ENCODE data around the gene PFDN1.

Gene PFDN1

GRCh38 chr5:140234377-140234989 lies 68.4 kb downstream of the PFDN1 start:
- H3K9me3 Mint-ChIP-seq = no peaks in the 10 kb centered on the region
- no peaks in the 10 kb centered on the region for H3K36me3 Mint-ChIP-seq (ENCODE audit: low read depth)
- H3K27ac Mint-ChIP-seq = no peak overlapping the region
- no peak overlapping the region for H3K4me3 Mint-ChIP-seq
- no peaks in the 10 kb centered on the region for H3K27me3 Mint-ChIP-seq
- no peaks in the 10 kb centered on the region for H3K4me1 Mint-ChIP-seq (ENCODE audit: low read depth)

- Mint-ChIP-seq H3K4me1 (ENCODE audit: low read depth) (no peaks in the 10 kb centered on the region), H3K36me3 (ENCODE audit: low read depth) (no peaks in the 10 kb centered on the region), H3K4me3 (no peak overlapping the region), H3K27me3 (no peaks in the 10 kb centered on the region), H3K27ac (no peak overlapping the region), H3K9me3 (no peaks in the 10 kb centered on the region)
Observed at GRCh38 chr5:140232731-140233130, 70.2 kb downstream of the PFDN1 start.

GRCh38 chr5:140230373-140230772 lies 72.5 kb downstream of the PFDN1 start:
- Mint-ChIP-seq H3K4me3 (no peak overlapping the region), H3K9me3 (no peaks in the 10 kb centered on the region), H3K27me3 (no peaks in the 10 kb centered on the region), H3K27ac (no peak overlapping the region), H3K36me3 (ENCODE audit: low read depth) (no peaks in the 10 kb centered on the region), H3K4me1 (ENCODE audit: low read depth) (no peaks in the 10 kb centered on the region)

- H3K9me3 Mint-ChIP-seq = no peaks in the 10 kb centered on the region
- H3K27me3 Mint-ChIP-seq = no peaks in the 10 kb centered on the region
- H3K4me1 Mint-ChIP-seq (ENCODE audit: low read depth) = no peaks in the 10 kb centered on the region
- H3K4me3 Mint-ChIP-seq = no peak overlapping the region
- H3K36me3 Mint-ChIP-seq (ENCODE audit: low read depth) = no peaks in the 10 kb centered on the region
- H3K27ac Mint-ChIP-seq = no peak overlapping the region
Observed at GRCh38 chr5:140228364-140228837, 74.5 kb downstream of the PFDN1 start.

- Mint-ChIP-seq H3K4me1 (ENCODE audit: low read depth) (peaks cover 5% of the 10 kb centered on the region), H3K4me3 (no peak overlapping the region), H3K27ac (no peak overlapping the region), H3K9me3 (no peaks in the 10 kb centered on the region), H3K36me3 (ENCODE audit: low read depth) (no peaks in the 10 kb centered on the region), H3K27me3 (no peaks in the 10 kb centered on the region)
Observed at GRCh38 chr5:140227046-140227445, 75.9 kb downstream of the PFDN1 start.

GRCh38 chr5:140225396-140225795 lies 77.5 kb downstream of the PFDN1 start:
- no peaks in the 10 kb centered on the region for H3K9me3 Mint-ChIP-seq
- no peaks in the 10 kb centered on the region for H3K27me3 Mint-ChIP-seq
- peaks cover 21% of the 10 kb centered on the region for H3K4me1 Mint-ChIP-seq (ENCODE audit: low read depth)
- H3K4me3 Mint-ChIP-seq = no peak overlapping the region
- H3K36me3 Mint-ChIP-seq (ENCODE audit: low read depth) = no peaks in the 10 kb centered on the region
- no peak overlapping the region for H3K27ac Mint-ChIP-seq

GRCh38 chr5:140224658-140225057 lies 78.2 kb downstream of the PFDN1 start:
- no peaks in the 10 kb centered on the region for H3K27me3 Mint-ChIP-seq
- H3K4me1 Mint-ChIP-seq (ENCODE audit: low read depth) = peaks cover 29% of the 10 kb centered on the region

GRCh38 chr5:140223567-140223966 lies 79.3 kb downstream of the PFDN1 start:
- Mint-ChIP-seq H3K27ac (no peak overlapping the region), H3K36me3 (ENCODE audit: low read depth) (no peaks in the 10 kb centered on the region), H3K9me3 (no peaks in the 10 kb centered on the region), H3K27me3 (no peaks in the 10 kb centered on the region), H3K4me1 (ENCODE audit: low read depth) (peaks cover 31% of the 10 kb centered on the region), H3K4me3 (no peak overlapping the region)

More at GRCh38 chr5:140224658-140225057, 78.2 kb downstream of the PFDN1 start:
- Mint-ChIP-seq H3K27ac (no peak overlapping the region), H3K9me3 (no peaks in the 10 kb centered on the region), H3K4me3 (no peak overlapping the region), H3K36me3 (ENCODE audit: low read depth) (no peaks in the 10 kb centered on the region)

- Mint-ChIP-seq H3K4me3 (no peak overlapping the region), H3K36me3 (ENCODE audit: low read depth) (no peaks in the 10 kb centered on the region), H3K4me1 (ENCODE audit: low read depth) (peaks cover 31% of the 10 kb centered on the region), H3K9me3 (no peaks in the 10 kb centered on the region), H3K27ac (no peak overlapping the region), H3K27me3 (no peaks in the 10 kb centered on the region)
Observed at GRCh38 chr5:140222416-140222815, 80.5 kb downstream of the PFDN1 start.

- H3K9me3 Mint-ChIP-seq = no peaks in the 10 kb centered on the region
- no peak overlapping the region for H3K4me3 Mint-ChIP-seq
- H3K4me1 Mint-ChIP-seq (ENCODE audit: low read depth) = peaks cover 31% of the 10 kb centered on the region
- H3K36me3 Mint-ChIP-seq (ENCODE audit: low read depth) = no peaks in the 10 kb centered on the region
- no peaks in the 10 kb centered on the region for H3K27me3 Mint-ChIP-seq
- H3K27ac Mint-ChIP-seq = peak overlapping the region; percentile 30
Observed at GRCh38 chr5:140221697-140222223, 81.1 kb downstream of the PFDN1 start.

GRCh38 chr5:140220698-140221064 lies 82.2 kb downstream of the PFDN1 start:
- Mint-ChIP-seq H3K9me3 (no peaks in the 10 kb centered on the region), H3K27ac (no peak overlapping the region), H3K4me1 (ENCODE audit: low read depth) (peaks cover 31% of the 10 kb centered on the region), H3K36me3 (ENCODE audit: low read depth) (no peaks in the 10 kb centered on the region), H3K27me3 (no peaks in the 10 kb centered on the region), H3K4me3 (no peak overlapping the region)

GRCh38 chr5:140220032-140220697 lies 82.7 kb downstream of the PFDN1 start:
- H3K27me3 Mint-ChIP-seq = no peaks in the 10 kb centered on the region
- H3K9me3 Mint-ChIP-seq = no peaks in the 10 kb centered on the region
- H3K36me3 Mint-ChIP-seq (ENCODE audit: low read depth) = no peaks in the 10 kb centered on the region
- no peak overlapping the region for H3K27ac Mint-ChIP-seq
- no peak overlapping the region for H3K4me3 Mint-ChIP-seq
- peaks cover 31% of the 10 kb centered on the region for H3K4me1 Mint-ChIP-seq (ENCODE audit: low read depth)

- H3K4me1 Mint-ChIP-seq (ENCODE audit: low read depth) = peaks cover 39% of the 10 kb centered on the region
- no peaks in the 10 kb centered on the region for H3K27me3 Mint-ChIP-seq
- H3K36me3 Mint-ChIP-seq (ENCODE audit: low read depth) = no peaks in the 10 kb centered on the region
- H3K4me3 Mint-ChIP-seq = no peak overlapping the region
- no peak overlapping the region for H3K27ac Mint-ChIP-seq
- H3K9me3 Mint-ChIP-seq = no peaks in the 10 kb centered on the region
Observed at GRCh38 chr5:140219068-140219991, 83.6 kb downstream of the PFDN1 start.

GRCh38 chr5:140217299-140218026 lies 85.4 kb downstream of the PFDN1 start:
- Mint-ChIP-seq H3K4me1 (ENCODE audit: low read depth) (peaks cover 38% of the 10 kb centered on the region), H3K4me3 (no peak overlapping the region), H3K27ac (no peak overlapping the region), H3K27me3 (no peaks in the 10 kb centered on the region), H3K36me3 (ENCODE audit: low read depth) (no peaks in the 10 kb centered on the region), H3K9me3 (no peaks in the 10 kb centered on the region)

Measured in stimulated activated naive CD8-positive, alpha-beta T cell treated with anti-CD3 and anti-CD28 coated beads, Interleukin-15, Interleukin-2, amounts not matched to agents 100 ng/mL and 50 ng/mL, for 24 hours (primary cell).